GM23338 (cell line): ENCODE data around the gene CHRNB4. TPM values are rescaled to one million over a fixed set of nuclear protein-coding genes. Genes with fewer than 3 reads are reported as not detected.

Experiments
- ATAC-seq: fragments of 200-7000 bp; cut with Tn5 transposase; 3 replicates; pipeline ENCODE4 v1.9.1; 2020
- DNase-seq: peaks from one replicate; pipeline ENCODE4 v3.0.0-alpha.2; 2015; ENCODE audit warnings: low spot score
- H2AFZ ChIP-seq: fragments of 200-600 bp; sonication (generic); 2 replicates; pipeline ENCODE4 v1.8.0; 2016; ENCODE audit warnings: antibody characterized with exemption, mild to moderate bottlenecking, moderate library complexity
- H3F3A ChIP-seq: fragments of 200-600 bp; sonication (generic); replicated peaks from 2 replicates; pipeline ENCODE4 v1.8.0; 2017; ENCODE audit warnings: antibody characterized with exemption, mixed run types, low read depth
- H3K27ac ChIP-seq: fragments of 200-600 bp; sonication (generic); 2 replicates; pipeline ENCODE4 v1.6.1; 2016; ENCODE audit warnings: low read depth
- H3K27me3 ChIP-seq: fragments of 200-600 bp; sonication (generic); 2 replicates; pipeline ENCODE4 v1.8.0; 2016; ENCODE audit warnings: mild to moderate bottlenecking, mixed run types, moderate library complexity; ENCODE audit not compliant: insufficient read depth
- H3K36me3 ChIP-seq: fragments of 200-600 bp; sonication (generic); 2 replicates; pipeline ENCODE4 v1.8.0; 2016; ENCODE audit warnings: mild to moderate bottlenecking; ENCODE audit not compliant: insufficient read depth
- H3K4me1 ChIP-seq: fragments of 200-600 bp; sonication (generic); 2 replicates; pipeline ENCODE4 v1.8.0; 2016; ENCODE audit warnings: mild to moderate bottlenecking, moderate library complexity; ENCODE audit not compliant: insufficient read depth
- H3K4me2 ChIP-seq: fragments of 200-600 bp; sonication (generic); 2 replicates; pipeline ENCODE4 v1.7.1; 2017; ENCODE audit warnings: mixed run types
- H3K4me3 ChIP-seq: fragments of 200-600 bp; sonication (generic); 2 replicates; pipeline ENCODE4 v1.6.1; 2016; ENCODE audit warnings: mixed run types
- H3K79me2 ChIP-seq: fragments of 200-600 bp; sonication (generic); replicated peaks from 2 replicates; pipeline ENCODE4 v1.8.0; 2017; ENCODE audit warnings: mild to moderate bottlenecking; ENCODE audit not compliant: insufficient read depth
- H3K9me2 ChIP-seq: fragments of 200-600 bp; sonication (generic); 2 replicates; pipeline ENCODE4 v1.8.0; 2017; ENCODE audit not compliant: insufficient read depth
- H4K20me1 ChIP-seq: fragments of 200-600 bp; sonication (generic); replicated peaks from 2 replicates; pipeline ENCODE4 v1.8.0; 2017; ENCODE audit warnings: mild to moderate bottlenecking; ENCODE audit not compliant: insufficient read depth
- H3K27ac Mint-ChIP-seq: 2 replicates; pipeline ENCODE4 v1.8.0; 2020; ENCODE audit warnings: inconsistent platforms, mild to moderate bottlenecking, moderate library complexity, mixed read lengths
- H3K27me3 Mint-ChIP-seq: 3 replicates; pipeline ENCODE4 v1.8.0; 2022; ENCODE audit warnings: low read depth, mild to moderate bottlenecking, moderate library complexity, mixed read lengths, inconsistent platforms; ENCODE audit not compliant: insufficient read depth, poor library complexity
- H3K36me3 Mint-ChIP-seq: 3 replicates; pipeline ENCODE4 v1.8.0; 2021; ENCODE audit warnings: low read depth, mild to moderate bottlenecking, inconsistent platforms, moderate library complexity, mixed read lengths
- H3K4me1 Mint-ChIP-seq: 3 replicates; pipeline ENCODE4 v1.8.0; 2020; ENCODE audit warnings: mild to moderate bottlenecking, inconsistent platforms, mixed read lengths
- H3K4me3 Mint-ChIP-seq: 3 replicates; pipeline ENCODE4 v1.8.0; 2021; ENCODE audit warnings: moderate library complexity, mild to moderate bottlenecking, inconsistent platforms, mixed read lengths
- H3K9me3 Mint-ChIP-seq: 3 replicates; pipeline ENCODE4 v1.8.0; 2020; ENCODE audit warnings: moderate library complexity, mild to moderate bottlenecking, inconsistent platforms, mixed read lengths
- CREB1 ChIP-seq: fragments of 250-450 bp; sonication (Bioruptor Pico); IDR thresholded peaks from 2 replicates; pipeline ENCODE4 v1.5.0; 2020; ENCODE audit warnings: low read depth, mild to moderate bottlenecking, moderate library complexity
- ETS1 ChIP-seq: IDR thresholded peaks from 2 replicates; pipeline ENCODE4 v1.6.1; 2016; ENCODE audit warnings: antibody characterized with exemption
- EZH2 ChIP-seq: fragments of 200-600 bp; sonication (generic); IDR thresholded peaks from one replicate; pipeline ENCODE4 v1.8.0; 2017; ENCODE audit warnings: antibody characterized with exemption, mild to moderate bottlenecking, low read depth; ENCODE audit not compliant: unreplicated experiment
- EZH2phosphoT487 ChIP-seq: fragments of 200-600 bp; sonication (generic); IDR thresholded peaks from one replicate; pipeline ENCODE4 v1.8.1; 2018; ENCODE audit warnings: antibody characterized with exemption; ENCODE audit not compliant: unreplicated experiment
- JUNB ChIP-seq: IDR thresholded peaks from one replicate; pipeline ENCODE4 v1.6.1; 2016; ENCODE audit warnings: antibody characterized with exemption; ENCODE audit not compliant: unreplicated experiment
- NANOG ChIP-seq: IDR thresholded peaks from 2 replicates; pipeline ENCODE4 v1.6.1; 2016; ENCODE audit warnings: antibody characterized with exemption, borderline replicate concordance
- POLR2AphosphoS5 ChIP-seq: IDR thresholded peaks from 2 replicates; pipeline ENCODE4 v1.6.1; 2016; ENCODE audit warnings: antibody characterized with exemption, low read depth
- REST ChIP-seq: IDR thresholded peaks from one replicate; pipeline ENCODE4 v1.6.1; 2018; ENCODE audit warnings: antibody characterized with exemption; ENCODE audit not compliant: unreplicated experiment
- STAT1 ChIP-seq: IDR thresholded peaks from one replicate; pipeline ENCODE4 v1.6.1; 2016; ENCODE audit warnings: antibody characterized with exemption; ENCODE audit not compliant: unreplicated experiment
- ZNF114 ChIP-seq: fragments of 250-450 bp; sonication (Bioruptor Pico); IDR thresholded peaks from 2 replicates; pipeline ENCODE4 v1.5.0; 2020; ENCODE audit warnings: mild to moderate bottlenecking, moderate library complexity
- ZNF331 ChIP-seq: fragments of 250-450 bp; sonication (Bioruptor Pico); IDR thresholded peaks from 2 replicates; pipeline ENCODE4 v1.5.0; 2020; ENCODE audit warnings: low read depth, mild to moderate bottlenecking, moderate library complexity
- polyA plus RNA-seq: library from polyadenylated mRNA; unstranded; fragments of >200 nt; fragmentation: Nextera tagmentation; extraction: Ambion mirVana; gene quantifications from 2 replicates; pipeline ENCODE4 v1.2.1, GENCODE V29; 2016
- total RNA-seq: library from RNA; depleted of rRNA; stranded (reverse); fragments of >200 nt; shearing (Covaris generic); gene quantifications from 2 replicates; pipeline ENCODE4 v1.2.3, GENCODE V29; 2014
- TF ChIP-seq, protein P1 (sequence below), 2 experiments: fragments of 200-600 bp in 1 of 2; sonication (generic) in 1 of 2; conservative IDR thresholded peaks; 2 replicates each; pipeline versions ENCODE4 v1.5.1 to v1.6.1; 2016 to 2017; ENCODE audit warnings: antibody characterized with exemption in 2 of 2, low read depth in 2 of 2, mild to moderate bottlenecking in 2 of 2, moderate library complexity in 1 of 2
- TF ChIP-seq, protein P2 (sequence below): fragments of 250-450 bp; sonication (Bioruptor Pico); IDR thresholded peaks from 2 replicates; pipeline ENCODE4 v1.5.0; 2020; ENCODE audit warnings: mild to moderate bottlenecking, moderate library complexity

Gene CHRNB4
- total and polyA plus RNA-seq, 2 experiments from 2014 or later: 1.4 to 1.6 TPM

DNA sequence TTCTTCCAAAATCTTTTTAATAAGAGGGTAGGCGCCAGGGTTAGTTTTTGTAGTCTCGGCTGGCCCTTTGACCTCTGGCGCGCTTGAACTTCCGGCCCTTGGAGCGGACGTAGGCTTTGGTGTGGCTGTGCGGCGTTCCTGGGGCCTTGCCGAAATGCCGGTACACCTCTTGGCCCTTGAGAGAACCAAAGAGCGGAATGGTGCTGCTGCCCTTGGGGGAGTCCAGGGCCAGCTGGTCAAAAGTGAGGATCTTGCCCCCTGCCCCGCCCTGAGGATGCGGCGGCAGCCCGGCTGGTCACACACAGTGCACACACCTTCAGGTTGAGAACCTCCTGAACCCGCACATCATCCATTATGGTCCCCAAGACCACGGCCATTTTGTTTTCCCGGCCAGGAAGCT is 20.0 kb upstream of the CHRNB4 start:
- H3K4me2 ChIP-seq: no peak overlapping the region
- Mint-ChIP-seq H3K36me3 (no peaks in the 10 kb centered on the region), H3K4me3 (no peak overlapping the region), H3K9me3 (no peaks in the 10 kb centered on the region; the same call in 2 of the 3 replicates), H3K27me3 (peaks cover 14% of the 10 kb centered on the region), H3K4me1 (no peaks in the 10 kb centered on the region), H3K27ac (no peak overlapping the region)
- ATAC-seq (no peak), DNase-seq (no peak)
- H3K4me1 ChIP-seq: no peaks in the 10 kb centered on the region
- no peaks in the 10 kb centered on the region for H3F3A ChIP-seq
- no peaks in the 10 kb centered on the region for H4K20me1 ChIP-seq
- H3K9me2 ChIP-seq: no peaks in the 10 kb centered on the region
- H3K27me3 ChIP-seq: no peaks in the 10 kb centered on the region
- no peak for TF ChIP-seq CREB1
- TF ChIP-seq, protein P1, sequence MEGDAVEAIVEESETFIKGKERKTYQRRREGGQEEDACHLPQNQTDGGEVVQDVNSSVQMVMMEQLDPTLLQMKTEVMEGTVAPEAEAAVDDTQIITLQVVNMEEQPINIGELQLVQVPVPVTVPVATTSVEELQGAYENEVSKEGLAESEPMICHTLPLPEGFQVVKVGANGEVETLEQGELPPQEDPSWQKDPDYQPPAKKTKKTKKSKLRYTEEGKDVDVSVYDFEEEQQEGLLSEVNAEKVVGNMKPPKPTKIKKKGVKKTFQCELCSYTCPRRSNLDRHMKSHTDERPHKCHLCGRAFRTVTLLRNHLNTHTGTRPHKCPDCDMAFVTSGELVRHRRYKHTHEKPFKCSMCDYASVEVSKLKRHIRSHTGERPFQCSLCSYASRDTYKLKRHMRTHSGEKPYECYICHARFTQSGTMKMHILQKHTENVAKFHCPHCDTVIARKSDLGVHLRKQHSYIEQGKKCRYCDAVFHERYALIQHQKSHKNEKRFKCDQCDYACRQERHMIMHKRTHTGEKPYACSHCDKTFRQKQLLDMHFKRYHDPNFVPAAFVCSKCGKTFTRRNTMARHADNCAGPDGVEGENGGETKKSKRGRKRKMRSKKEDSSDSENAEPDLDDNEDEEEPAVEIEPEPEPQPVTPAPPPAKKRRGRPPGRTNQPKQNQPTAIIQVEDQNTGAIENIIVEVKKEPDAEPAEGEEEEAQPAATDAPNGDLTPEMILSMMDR (conservative IDR thresholded peaks at IDR 0.05; ENCODE audit: low read depth in 2 of 2): no peak
- no peak for TF ChIP-seq POLR2AphosphoS5
- no peak for TF ChIP-seq EZH2
- TF ChIP-seq ETS1: no peak
- TF ChIP-seq ZNF114 (CRISPR knock-in tag): no peak
- TF ChIP-seq NANOG: no peak
- TF ChIP-seq, protein P2, sequence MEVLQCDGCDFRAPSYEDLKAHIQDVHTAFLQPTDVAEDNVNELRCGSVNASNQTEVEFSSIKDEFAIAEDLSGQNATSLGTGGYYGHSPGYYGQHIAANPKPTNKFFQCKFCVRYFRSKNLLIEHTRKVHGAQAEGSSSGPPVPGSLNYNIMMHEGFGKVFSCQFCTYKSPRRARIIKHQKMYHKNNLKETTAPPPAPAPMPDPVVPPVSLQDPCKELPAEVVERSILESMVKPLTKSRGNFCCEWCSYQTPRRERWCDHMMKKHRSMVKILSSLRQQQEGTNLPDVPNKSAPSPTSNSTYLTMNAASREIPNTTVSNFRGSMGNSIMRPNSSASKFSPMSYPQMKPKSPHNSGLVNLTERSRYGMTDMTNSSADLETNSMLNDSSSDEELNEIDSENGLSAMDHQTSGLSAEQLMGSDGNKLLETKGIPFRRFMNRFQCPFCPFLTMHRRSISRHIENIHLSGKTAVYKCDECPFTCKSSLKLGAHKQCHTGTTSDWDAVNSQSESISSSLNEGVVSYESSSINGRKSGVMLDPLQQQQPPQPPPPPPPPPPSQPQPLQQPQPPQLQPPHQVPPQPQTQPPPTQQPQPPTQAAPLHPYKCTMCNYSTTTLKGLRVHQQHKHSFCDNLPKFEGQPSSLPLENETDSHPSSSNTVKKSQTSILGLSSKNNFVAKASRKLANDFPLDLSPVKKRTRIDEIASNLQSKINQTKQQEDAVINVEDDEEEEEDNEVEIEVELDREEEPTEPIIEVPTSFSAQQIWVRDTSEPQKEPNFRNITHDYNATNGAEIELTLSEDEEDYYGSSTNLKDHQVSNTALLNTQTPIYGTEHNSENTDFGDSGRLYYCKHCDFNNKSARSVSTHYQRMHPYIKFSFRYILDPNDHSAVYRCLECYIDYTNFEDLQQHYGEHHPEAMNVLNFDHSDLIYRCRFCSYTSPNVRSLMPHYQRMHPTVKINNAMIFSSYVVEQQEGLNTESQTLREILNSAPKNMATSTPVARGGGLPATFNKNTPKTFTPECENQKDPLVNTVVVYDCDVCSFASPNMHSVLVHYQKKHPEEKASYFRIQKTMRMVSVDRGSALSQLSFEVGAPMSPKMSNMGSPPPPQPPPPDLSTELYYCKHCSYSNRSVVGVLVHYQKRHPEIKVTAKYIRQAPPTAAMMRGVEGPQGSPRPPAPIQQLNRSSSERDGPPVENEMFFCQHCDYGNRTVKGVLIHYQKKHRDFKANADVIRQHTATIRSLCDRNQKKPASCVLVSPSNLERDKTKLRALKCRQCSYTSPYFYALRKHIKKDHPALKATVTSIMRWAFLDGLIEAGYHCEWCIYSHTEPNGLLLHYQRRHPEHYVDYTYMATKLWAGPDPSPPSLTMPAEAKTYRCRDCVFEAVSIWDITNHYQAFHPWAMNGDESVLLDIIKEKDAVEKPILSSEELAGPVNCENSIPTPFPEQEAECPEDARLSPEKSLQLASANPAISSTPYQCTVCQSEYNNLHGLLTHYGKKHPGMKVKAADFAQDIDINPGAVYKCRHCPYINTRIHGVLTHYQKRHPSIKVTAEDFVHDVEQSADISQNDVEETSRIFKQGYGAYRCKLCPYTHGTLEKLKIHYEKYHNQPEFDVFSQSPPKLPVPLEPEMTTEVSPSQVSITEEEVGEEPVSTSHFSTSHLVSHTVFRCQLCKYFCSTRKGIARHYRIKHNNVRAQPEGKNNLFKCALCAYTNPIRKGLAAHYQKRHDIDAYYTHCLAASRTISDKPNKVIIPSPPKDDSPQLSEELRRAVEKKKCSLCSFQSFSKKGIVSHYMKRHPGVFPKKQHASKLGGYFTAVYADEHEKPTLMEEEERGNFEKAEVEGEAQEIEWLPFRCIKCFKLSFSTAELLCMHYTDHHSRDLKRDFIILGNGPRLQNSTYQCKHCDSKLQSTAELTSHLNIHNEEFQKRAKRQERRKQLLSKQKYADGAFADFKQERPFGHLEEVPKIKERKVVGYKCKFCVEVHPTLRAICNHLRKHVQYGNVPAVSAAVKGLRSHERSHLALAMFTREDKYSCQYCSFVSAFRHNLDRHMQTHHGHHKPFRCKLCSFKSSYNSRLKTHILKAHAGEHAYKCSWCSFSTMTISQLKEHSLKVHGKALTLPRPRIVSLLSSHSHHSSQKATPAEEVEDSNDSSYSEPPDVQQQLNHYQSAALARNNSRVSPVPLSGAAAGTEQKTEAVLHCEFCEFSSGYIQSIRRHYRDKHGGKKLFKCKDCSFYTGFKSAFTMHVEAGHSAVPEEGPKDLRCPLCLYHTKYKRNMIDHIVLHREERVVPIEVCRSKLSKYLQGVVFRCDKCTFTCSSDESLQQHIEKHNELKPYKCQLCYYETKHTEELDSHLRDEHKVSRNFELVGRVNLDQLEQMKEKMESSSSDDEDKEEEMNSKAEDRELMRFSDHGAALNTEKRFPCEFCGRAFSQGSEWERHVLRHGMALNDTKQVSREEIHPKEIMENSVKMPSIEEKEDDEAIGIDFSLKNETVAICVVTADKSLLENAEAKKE (CRISPR knock-in tag): no peak
- TF ChIP-seq EZH2phosphoT487: no peak
- no peak for TF ChIP-seq REST
- no peak for TF ChIP-seq ZNF331
- no peak for TF ChIP-seq JUNB
- no peak for TF ChIP-seq STAT1
- H3K36me3 ChIP-seq: no peaks in the 10 kb centered on the region
- no peak overlapping the region for H3K4me3 ChIP-seq
- no peaks in the 10 kb centered on the region for H3K79me2 ChIP-seq
- 0 out of 2 replicates have a peak overlapping the region, but pooled peaks have one; percentile 47 for H2AFZ ChIP-seq
- H3K27ac ChIP-seq: no peak overlapping the region
